ENCODE data around the gene PDXDC1.
"Not testable (repeated sequence)": the region's sequence is repeated elsewhere in the genome, so short reads cannot be mapped to it uniquely, and the experiment has no call there.

The PDXDC1 gene, protein sequence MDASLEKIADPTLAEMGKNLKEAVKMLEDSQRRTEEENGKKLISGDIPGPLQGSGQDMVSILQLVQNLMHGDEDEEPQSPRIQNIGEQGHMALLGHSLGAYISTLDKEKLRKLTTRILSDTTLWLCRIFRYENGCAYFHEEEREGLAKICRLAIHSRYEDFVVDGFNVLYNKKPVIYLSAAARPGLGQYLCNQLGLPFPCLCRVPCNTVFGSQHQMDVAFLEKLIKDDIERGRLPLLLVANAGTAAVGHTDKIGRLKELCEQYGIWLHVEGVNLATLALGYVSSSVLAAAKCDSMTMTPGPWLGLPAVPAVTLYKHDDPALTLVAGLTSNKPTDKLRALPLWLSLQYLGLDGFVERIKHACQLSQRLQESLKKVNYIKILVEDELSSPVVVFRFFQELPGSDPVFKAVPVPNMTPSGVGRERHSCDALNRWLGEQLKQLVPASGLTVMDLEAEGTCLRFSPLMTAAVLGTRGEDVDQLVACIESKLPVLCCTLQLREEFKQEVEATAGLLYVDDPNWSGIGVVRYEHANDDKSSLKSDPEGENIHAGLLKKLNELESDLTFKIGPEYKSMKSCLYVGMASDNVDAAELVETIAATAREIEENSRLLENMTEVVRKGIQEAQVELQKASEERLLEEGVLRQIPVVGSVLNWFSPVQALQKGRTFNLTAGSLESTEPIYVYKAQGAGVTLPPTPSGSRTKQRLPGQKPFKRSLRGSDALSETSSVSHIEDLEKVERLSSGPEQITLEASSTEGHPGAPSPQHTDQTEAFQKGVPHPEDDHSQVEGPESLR

GRCh38 chr16:14974656-14975417 is at the start of gene PDXDC1:
TSS of gene PDXDC1 (plus strand) at chr16:14975026. CDS start at chr16:14975200, 174 bp downstream.
- peak; percentile 85 for DNase-seq

- not testable (repeated sequence) for DNase-seq
Observed at GRCh38 chr16:14928064-14928714, 46.6 kb upstream of the PDXDC1 start.

DNA sequence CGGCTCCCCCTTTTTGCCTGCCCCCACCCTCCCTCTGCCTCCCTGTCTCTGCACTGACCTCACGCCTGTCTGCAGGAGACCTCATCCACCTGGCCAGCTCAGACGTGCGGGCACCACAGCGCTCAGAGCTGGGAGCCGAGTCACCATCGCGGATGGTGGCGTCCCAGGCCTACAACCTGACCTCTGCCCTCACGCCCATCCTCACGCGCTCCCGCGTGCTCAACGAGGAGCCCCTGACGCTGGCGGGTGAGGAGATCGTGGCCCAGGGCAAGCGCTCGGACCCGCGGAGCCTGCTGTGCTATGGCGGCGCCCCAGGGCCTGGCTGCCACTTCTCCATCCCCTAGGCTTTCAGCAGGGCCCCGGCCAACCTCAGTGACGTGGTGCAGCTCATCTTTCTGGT is 45.6 kb upstream of the PDXDC1 start:
- not testable (repeated sequence) for DNase-seq

- not testable (repeated sequence) for DNase-seq
Observed at GRCh38 chr16:14930246-14930645, 44.6 kb upstream of the PDXDC1 start.

DNA sequence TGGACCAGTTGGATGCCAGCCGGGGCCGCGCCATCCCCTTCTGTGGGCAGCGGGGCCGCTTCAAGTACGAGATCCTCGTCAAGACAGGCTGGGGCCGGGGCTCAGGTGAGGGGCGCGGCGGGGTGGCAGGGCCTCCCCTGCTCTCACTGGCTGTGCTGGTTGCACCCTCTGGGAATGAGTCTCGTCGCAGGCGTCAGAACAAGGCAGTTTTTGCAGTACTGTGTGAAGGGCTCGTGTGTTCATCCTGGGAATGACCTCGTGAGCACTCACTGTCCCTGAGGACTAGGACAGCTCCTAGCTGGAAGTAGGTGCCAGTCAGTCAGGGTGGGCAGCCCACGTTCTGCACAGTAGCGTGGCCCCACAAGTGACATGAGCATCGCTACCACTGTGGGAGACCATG is 43.9 kb upstream of the PDXDC1 start:
- DNase-seq = not testable (repeated sequence)

DNA sequence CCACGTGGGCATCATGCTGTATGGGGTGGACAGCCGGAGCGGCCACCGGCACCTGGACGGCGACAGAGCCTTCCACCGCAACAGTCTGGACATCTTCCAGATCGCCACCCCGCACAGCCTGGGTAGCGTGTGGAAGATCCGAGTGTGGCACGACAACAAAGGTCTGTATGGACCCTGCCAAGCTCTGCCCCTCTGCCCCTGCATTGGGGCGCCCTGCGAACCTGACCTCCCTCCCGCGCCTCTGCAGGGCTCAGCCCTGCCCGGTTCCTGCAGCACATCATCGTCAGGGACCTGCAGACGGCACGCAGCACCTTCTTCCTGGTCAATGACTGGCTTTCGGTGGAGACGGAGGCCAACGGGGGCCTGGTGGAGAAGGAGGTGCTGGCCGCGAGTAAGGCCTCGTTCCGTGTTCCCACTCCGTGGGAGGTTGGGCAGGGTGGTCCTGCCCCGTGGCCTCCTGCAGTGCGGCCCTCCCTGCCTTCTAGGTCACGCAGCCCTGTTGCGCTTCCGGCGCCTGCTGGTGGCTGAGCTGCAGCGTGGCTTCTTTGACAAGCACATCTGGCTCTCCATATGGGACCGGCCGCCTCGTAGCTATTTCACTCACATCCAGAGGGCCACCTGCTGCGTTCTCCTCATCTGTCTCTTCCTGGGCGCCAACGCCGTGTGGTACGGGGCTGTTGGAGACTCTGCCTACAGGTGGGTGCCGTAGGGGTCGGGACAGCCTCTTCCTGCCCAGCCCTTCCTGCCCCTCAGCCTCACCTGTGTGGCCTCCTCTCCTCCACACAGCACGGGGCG is 42.0 kb upstream of the PDXDC1 start:
- DNase-seq = not testable (repeated sequence)

- not testable (repeated sequence) for DNase-seq
Observed at GRCh38 chr16:14937143-14937542, 37.7 kb upstream of the PDXDC1 start, which contains the start of gene NPIPA1. TSS of gene NPIPA1 (plus strand) at chr16:14937443. CDS start at chr16:14937443, 0 bp downstream.

GRCh38 chr16:14937994-14938393 is 36.8 kb upstream of the PDXDC1 start:
- not testable (repeated sequence) for DNase-seq

DNA sequence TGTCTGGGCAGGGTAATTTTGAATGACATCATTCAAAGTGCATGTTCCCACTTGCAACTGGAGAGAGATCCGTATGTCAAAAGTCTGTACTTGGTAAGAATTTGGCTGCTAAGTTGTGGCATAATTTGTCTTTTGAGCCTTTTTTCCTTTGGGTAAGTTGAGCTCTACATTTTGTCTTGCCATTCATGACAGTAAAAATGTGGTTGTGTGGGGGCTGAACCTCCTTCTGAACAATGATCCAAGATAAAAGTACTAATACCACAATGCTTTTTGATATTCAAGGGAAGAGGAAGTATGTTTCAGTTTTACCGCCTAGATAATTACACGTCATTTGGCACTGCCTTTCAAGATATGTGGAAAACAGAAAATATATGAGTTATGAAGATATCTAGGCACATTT is 32.1 kb upstream of the PDXDC1 start:
- DNase-seq = not testable (repeated sequence)

- DNase-seq = no peak
Observed at GRCh38 chr16:14955546-14956231, 19.1 kb upstream of the PDXDC1 start.

DNA sequence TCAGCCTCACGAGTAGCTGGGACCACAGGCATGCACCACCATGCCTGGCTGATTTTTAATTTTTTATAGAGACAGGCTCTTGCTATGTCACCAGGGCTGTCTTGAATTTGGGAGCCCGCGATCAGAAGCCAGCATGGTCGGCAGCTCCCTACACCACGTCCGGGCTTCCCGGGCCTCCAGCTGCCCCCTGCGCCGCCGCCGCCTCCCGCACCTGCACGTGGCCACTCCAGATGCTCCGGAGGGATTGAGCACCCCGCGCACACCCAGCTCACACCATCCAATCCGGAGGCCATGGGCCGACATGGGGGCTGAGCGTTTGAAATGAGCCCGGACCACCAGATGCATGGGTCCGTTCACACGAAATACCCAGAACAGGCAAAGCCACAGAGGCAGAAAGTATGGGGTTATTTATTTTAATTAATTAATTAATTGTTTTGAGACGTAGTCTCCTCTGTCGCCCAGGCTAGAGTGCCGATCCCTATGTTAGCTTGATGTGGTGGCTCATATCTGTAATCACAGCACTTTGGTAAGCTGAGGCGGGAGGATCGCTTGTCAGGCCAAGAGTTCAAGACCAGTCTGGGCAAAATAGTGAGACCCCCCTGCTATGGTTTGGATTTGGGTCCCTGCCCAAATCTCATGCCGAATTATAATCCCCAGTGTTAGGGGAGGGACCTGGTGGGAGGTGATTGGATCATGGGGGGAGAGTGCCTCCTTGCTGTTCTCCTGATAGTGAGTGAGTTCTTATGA is 17.1 kb upstream of the PDXDC1 start:
- no peak for DNase-seq

DNA sequence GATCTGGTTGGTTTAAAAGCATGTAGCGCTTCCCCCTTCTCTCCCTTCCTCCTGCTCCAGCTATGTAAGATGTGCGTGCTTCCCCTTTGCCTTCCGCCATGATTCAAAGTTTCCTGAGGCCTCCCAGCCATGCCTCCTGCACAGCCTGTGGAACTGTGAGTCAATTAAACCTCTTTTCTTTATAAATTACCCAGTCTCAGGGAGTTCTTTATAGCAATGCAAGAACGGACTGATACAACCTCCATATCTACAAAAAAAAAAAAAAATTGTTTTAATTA is 16.6 kb upstream of the PDXDC1 start:
- DNase-seq = no peak

DNA sequence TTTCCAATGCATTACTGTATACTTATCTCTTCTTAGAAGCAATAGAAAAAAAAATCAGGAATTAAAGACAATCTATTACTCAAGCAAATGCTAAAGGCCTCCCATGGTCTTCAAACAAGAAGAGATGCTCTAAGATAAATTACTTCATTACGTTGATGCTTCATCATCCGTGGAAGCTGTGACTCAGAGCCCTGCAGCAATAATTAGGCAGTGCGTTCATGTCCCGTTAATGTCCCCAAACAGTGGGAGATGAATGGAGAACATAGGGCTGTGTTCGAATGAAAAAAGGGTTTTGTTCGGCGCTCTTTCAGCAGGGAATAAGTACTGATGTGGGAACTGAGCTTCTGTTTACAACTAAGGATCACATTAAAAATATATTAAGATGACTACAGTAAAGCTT is 15.9 kb upstream of the PDXDC1 start:
- no peak for DNase-seq

- DNase-seq = no peak
Observed at GRCh38 chr16:14961405-14962186, 13.2 kb upstream of the PDXDC1 start.

- DNase-seq = no peak
Observed at GRCh38 chr16:14963281-14964173, 11.3 kb upstream of the PDXDC1 start.

GRCh38 chr16:14965328-14965727 is 9.5 kb upstream of the PDXDC1 start:
- DNase-seq = no peak

GRCh38 chr16:14969795-14970194 is 5.0 kb upstream of the PDXDC1 start:
- not testable (repeated sequence) for DNase-seq

GRCh38 chr16:14971621-14972228 is 3.1 kb upstream of the PDXDC1 start:
- DNase-seq = not testable (repeated sequence)

Measured in NCI-H524 treated with DMSO at 0.1 percent for 48 hours (cell line).